NB4 (cell line): Measurements from ENCODE around the gene MAB21L3.

Source experiments
- DNase-seq: peaks from one replicate; pipeline ENCODE4 v3.0.0; 2010; ENCODE audit warnings: low read depth
- H3K4me3 ChIP-seq: one replicate; pipeline ENCODE4 v1.5.1; 2011; ENCODE audit warnings: mild to moderate bottlenecking, low read depth, low read length, moderate library complexity
- MYC ChIP-seq: IDR thresholded peaks from 2 replicates; pipeline ENCODE4 v1.6.1; 2011; ENCODE audit warnings: low read depth, low read length
- POLR2A ChIP-seq: IDR thresholded peaks from 2 replicates; pipeline ENCODE4 v1.6.1; 2011; ENCODE audit warnings: mild to moderate bottlenecking; ENCODE audit not compliant: insufficient read length; ENCODE audit errors: extremely low read depth
- TF ChIP-seq, protein P1 (sequence below): IDR thresholded peaks from one replicate; pipeline ENCODE4 v1.5.1; 2012; ENCODE audit warnings: low read depth, low read length
- TF ChIP-seq, protein P2 (sequence below): IDR thresholded peaks from 2 replicates; pipeline ENCODE4 v1.6.1; 2011; ENCODE audit warnings: low read depth, low read length

Gene MAB21L3

DNA sequence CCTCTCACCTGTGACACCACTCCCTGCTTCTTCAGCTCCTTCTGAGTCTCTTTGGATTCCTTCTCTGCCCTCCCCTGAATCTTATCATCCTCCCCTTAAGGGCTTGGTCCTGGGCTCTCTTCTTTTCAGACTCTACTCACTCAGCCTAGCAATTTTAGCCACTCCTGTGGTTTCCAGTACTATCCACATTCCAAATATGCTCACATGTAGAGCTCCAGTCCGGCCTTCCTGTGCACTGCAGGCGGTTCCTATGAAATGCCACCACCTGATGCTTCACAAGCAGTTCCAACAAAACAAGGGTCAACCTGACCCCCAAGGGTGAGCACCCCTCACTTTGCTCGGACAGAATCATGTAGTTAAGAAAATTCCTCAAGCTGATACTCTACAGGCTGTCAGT lies 35.9 kb downstream of the MAB21L3 start:
- TF ChIP-seq, protein P1, sequence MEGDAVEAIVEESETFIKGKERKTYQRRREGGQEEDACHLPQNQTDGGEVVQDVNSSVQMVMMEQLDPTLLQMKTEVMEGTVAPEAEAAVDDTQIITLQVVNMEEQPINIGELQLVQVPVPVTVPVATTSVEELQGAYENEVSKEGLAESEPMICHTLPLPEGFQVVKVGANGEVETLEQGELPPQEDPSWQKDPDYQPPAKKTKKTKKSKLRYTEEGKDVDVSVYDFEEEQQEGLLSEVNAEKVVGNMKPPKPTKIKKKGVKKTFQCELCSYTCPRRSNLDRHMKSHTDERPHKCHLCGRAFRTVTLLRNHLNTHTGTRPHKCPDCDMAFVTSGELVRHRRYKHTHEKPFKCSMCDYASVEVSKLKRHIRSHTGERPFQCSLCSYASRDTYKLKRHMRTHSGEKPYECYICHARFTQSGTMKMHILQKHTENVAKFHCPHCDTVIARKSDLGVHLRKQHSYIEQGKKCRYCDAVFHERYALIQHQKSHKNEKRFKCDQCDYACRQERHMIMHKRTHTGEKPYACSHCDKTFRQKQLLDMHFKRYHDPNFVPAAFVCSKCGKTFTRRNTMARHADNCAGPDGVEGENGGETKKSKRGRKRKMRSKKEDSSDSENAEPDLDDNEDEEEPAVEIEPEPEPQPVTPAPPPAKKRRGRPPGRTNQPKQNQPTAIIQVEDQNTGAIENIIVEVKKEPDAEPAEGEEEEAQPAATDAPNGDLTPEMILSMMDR: no peak
- TF ChIP-seq MYC: no peak

DNA sequence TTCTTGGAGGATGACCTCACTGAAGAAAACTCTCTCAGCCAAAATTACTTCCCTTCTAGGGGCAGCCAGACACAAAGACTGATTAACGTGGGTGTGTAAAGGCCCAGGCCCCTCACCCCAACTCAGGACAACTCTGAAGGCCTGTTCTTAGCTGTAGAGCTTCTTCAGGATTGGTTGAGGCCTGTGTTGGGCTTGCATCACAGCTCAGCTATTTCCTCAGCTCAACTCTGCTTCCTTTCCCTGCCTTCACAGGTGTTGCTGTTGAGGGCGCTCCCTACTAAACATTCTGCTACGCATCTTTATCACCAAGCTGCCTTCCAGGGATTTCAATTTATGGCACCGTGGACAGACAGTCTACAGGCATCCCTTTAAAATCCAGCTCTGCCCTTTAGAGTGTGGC lies 36.8 kb downstream of the MAB21L3 start:
- no peak for DNase-seq
- H3K4me3 ChIP-seq: no peak overlapping the region
- TF ChIP-seq MYC: no peak
- TF ChIP-seq POLR2A: no peak
- TF ChIP-seq, protein P2, sequence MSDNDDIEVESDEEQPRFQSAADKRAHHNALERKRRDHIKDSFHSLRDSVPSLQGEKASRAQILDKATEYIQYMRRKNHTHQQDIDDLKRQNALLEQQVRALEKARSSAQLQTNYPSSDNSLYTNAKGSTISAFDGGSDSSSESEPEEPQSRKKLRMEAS: no peak
- TF ChIP-seq, protein P1: no peak

More for the DNA sequence above, 35.9 kb downstream of the MAB21L3 start:
- no peak overlapping the region for H3K4me3 ChIP-seq
- DNase-seq: no peak

DNA sequence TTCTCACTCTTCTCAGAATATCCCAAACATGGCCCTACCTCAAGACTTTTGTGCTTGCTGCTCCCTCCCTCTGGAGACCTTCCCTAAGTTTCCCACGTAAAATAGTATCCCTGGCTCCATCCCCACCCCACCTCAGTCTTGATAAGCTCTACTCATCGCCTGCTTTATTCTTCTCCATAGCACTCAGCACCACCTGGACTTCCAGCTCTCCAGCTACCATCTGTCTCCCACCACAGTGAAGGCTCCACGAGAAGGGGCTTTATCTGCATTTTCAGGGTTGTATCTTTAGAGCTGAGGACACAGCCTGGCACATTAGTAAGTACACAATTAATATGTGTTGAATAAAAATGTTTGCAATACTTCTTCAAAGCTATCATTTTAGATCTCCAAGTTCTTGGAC lies 37.8 kb downstream of the MAB21L3 start:
- TF ChIP-seq MYC: no peak
- TF ChIP-seq, protein P2: no peak
- TF ChIP-seq, protein P1: no peak
- no peak for TF ChIP-seq POLR2A
- no peak overlapping the region for H3K4me3 ChIP-seq
- no peak for DNase-seq

DNA sequence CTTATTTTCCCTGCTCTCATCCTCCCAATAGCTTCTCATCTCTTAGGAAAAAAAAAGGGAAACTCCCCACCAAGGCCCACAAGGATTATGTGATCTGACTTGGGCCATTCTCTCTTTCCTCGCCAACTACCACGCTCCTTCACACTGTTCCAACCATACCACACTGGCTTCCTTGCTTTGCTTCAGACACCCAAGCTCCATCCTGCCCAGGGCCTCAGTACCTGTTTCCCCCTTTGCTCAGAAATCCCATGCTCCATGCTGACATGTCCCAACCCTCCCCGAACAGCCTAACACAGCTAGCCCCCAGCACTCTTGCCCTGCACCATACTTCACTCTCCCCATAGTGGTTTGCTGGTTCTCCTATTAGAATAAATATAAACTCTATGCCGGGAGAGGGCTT lies 39.2 kb downstream of the MAB21L3 start:
- TF ChIP-seq, protein P2: no peak
- TF ChIP-seq POLR2A (no peak), MYC (no peak)
- TF ChIP-seq, protein P1: no peak
- no peak for DNase-seq
- no peak overlapping the region for H3K4me3 ChIP-seq

DNA sequence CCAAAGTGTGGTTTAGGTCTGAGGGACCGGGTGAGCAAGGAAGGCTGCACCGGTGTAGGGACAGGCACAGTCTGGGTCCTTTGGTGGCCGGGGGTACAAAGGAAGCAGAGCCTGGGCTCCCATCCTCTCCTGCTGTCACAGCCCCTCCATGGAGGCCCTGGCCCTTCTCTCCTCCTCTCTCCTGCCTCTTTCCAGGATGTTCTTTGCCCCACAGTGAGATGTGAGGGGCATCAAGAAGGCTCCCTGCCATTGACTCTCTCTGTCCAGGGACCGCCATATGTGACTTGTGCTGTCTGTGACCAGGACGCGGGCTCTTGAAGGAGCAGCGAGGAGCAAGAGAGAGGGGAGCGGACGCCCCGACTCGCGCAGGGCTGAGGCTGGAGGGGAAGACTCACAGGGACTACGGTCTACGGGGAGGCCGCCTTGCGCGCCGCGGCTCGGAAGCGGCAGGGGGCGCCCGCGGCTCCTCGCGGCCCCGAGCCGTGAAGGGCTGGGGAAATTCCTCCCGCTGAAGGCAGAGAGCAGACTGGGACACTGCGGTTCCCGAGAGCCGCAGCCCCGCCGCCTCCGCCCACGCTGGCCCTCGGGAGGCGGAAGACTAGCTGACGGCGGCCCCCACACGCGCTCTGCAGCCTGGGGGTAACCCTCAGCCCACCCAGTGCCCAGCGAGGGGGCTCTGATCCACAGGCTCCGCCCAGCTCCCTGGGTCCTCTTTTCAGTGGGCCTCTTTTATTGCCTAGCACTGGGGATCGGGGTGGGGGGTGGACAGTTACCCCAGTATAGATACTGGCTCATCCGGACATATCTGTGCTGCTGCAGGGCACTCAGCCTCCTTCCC lies 40.8 kb downstream of the MAB21L3 start:
- peak; percentile 83 for DNase-seq
- TF ChIP-seq POLR2A: peak; percentile 24
- TF ChIP-seq, protein P2: peak; percentile 55
- TF ChIP-seq, protein P1: peak; percentile 76
- peak; percentile 62; the same call in 1 of the 2 replicates for TF ChIP-seq MYC
- peak overlapping the region; percentile 27 for H3K4me3 ChIP-seq

DNA sequence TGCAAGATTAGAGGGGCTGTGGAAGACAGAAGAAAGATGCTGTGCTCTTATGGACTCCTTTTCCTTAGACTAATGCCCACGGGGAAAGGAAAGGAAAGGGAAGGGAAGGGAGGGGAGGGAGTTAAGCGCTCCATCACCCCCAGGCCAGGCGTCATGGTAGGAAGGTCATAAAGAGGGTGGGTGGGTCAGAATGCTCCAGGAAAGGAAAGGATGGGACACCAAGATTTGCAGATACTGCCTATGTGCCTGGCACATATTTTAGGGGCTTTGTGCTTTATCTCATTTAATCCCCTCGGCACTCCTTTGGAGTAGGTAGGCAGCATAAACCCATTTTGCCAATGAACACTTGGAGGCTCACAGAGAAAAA lies 41.4 kb downstream of the MAB21L3 start:
- TF ChIP-seq MYC (no peak), POLR2A (no peak)
- TF ChIP-seq, protein P2: no peak
- TF ChIP-seq, protein P1: no peak
- DNase-seq: no peak
- peak overlapping the region; percentile 27 for H3K4me3 ChIP-seq
